Fibroblast of skin of scalp (primary cell): ENCODE measurements around the gene RHD. TPM values are rescaled to one million over a fixed set of nuclear protein-coding genes. Genes with fewer than 3 reads are reported as not detected.
A peak's percentile ranks its signal among the peaks of the same experiment; 100 is the strongest.
"Not testable (repeated sequence)": the region's sequence is repeated elsewhere in the genome, so short reads cannot be mapped to it uniquely, and the experiment has no call there.

Experiments used
- DNase-seq: peaks from one replicate; pipeline ENCODE4 v3.0.0-alpha.2; 2013
- polyA plus RNA-seq, 2 experiments: library from polyadenylated mRNA; unstranded; fragments of 120-200 nt; gene quantifications; one replicate each; pipeline ENCODE4 v1.2.1, GENCODE V29; 2013; ENCODE audit not compliant: insufficient read length in 2 of 2

The RHD gene
- 0.57 TPM for polyA plus RNA-seq (2013, experiment 1 of 2; ENCODE audit: insufficient read length)
- 0.55 TPM for polyA plus RNA-seq (2013, experiment 2 of 2; ENCODE audit: insufficient read length)

DNA sequence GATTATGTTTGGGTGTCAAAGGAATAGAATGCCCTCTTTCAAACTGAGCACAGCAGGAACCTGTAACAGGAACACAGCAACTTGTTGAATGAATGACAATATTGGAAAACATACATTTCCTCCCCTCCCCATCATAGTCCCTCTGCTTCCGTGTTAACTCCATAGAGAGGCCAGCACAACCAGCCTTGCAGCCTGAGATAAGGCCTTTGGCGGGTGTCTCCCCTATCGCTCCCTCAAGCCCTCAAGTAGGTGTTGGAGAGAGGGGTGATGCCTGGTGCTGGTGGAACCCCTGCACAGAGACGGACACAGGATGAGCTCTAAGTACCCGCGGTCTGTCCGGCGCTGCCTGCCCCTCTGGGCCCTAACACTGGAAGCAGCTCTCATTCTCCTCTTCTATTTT is at the start of gene RHD:
Gene RHD, plus strand, starts transcription at position 272 of the 400 bp plus-strand sequence. Its CDS starts 39 bp downstream, at position 311.
- DNase-seq, result not testable (repeated sequence)

DNA sequence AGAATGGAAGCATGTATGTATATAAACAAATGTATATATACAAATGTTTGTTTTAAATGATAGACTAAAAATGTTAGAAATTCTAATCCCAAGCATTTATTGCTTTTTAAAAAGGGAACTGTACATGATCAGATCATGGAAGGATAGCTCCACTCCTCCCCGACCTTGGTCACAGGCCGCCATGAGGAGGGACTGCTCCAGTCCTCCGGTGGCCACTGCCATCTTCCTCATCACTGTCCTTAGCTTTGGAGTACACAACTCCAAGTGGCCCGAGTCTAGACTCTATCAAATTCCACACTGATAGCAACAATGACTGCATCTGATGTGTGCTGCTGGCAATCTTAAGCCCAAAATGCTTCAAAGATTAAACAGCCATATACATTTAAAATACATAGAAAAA is 49.7 kb upstream of the RHD start:
- DNase-seq, result no peak

DNA sequence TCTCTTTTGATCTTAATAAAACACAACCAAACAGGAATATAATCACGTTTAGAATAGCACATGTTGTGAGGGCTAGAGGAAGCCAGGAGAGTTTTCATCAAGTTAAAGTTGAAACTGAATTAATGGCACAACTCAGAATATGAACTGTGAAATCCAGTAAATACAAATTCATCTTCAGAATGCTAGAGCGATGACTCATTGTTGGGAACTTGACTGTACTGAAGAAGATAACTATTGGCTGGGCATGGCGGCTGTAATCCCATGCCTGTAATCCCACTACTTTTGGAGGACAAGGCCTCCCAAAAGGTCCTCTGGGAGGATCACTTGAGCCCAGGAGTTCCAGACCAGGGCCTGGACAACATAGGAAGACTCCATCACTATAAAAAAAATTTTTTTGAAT is 48.8 kb upstream of the RHD start:
- DNase-seq, result peak; percentile 21

DNA sequence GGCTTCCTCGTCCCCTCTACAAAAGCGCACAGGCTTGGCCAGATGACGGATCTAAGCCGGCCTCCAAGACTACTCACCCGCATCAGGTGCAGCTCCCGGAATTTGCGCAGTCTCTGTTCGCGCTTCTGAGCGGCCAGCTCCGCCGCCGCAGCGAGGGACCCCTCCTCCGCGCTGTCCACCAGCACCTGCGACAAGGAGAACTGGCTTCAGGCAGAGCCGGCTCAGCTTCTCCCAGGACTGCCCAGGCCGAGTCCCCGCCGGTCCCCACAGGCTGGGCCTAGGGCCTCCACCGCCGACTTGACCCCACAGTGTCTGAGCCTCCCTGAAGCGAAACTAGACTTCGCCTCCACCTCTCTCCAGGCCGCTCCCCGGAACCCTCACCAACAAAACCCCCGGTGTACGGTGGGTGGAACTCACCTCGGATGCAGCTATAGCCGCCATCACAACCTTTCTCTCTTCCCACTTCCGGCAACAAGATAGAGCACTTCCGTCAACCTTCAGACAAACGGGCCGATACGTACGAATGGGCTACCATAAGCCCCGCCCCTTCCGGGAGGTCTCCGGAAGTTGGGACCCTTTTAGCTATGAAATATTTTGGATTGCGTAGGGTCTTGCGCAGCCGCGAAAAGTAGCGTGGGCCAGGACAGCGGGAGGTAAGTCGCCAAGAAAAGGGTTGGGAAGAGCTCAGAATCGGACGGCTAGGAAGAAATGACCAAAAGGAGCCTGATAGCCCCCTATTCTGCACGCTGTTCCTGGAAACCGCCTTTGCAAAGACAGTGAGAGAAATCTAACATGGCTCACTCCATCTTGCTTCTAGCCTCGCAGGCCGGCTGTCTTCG is 40.1 kb upstream of the RHD start, which contains the start of gene SYF2:
Gene SYF2, minus strand, starts transcription at position 476 of the 839 bp plus-strand sequence. Its CDS starts 35 bp downstream, at position 441.
- DNase-seq, result peak; percentile 95

DNA sequence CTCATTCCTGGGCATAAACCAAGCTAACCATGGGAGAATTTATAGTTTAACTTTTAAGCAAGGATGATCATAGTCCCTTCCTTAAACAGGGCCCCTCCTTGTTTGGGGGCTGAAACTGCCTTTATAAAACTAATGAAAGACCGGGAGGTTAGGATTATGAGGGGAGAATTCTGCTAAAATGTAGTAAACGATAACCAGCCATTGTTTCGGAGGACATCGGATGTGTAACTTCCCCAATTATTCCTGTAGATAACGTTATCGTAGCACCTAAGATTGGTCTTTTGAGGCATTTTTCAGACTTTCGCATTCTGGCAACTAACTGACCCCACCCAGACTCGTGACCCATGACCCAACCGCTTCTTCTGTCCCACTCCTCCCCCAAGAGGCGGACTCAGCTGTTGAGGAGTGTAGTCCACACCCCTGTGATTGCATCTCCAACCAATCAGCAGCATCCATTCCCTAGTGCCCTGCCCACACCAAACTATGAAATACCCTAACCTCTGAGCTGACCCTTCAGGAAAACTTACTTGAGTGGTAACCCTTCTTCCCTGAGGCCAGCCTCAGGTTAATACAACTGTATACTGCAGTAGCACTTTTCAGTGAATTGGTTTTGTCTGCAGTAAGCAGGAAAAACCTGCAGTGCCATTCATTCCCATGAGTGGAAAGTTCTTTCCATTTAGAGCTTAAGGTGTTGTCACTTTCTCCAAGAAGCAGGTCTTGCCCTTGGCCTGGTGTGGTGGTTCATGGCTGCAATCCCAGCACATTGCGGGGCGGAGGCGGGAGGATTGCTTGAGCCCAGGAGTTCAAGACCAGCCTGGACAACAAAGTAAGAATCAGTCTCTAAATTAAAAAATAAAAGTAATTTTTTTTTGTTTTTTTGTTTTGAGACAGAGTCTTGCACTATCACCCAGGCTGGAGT is 39.2 kb upstream of the RHD start:
- DNase-seq, result peak; percentile 87

DNA sequence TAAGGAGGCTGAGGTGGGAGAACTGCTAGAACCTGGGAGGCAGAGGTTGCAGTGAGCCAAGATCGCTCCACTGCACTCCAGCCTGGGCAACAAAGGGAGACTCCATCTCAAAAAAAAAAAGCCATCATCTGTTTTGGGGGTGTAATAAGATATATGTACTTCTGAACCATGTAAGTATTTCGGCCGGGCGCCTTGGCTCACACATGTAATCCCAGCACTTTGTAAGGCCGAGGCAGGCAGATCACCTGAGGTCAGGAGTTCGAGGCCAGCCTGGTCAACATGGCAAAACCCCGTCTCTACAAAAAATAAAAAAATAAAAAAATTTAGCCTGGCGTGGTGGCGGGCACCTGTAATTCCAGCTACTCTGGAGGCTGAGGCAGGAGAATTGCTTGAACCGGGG is 36.9 kb upstream of the RHD start:
- DNase-seq, result not testable (repeated sequence)

DNA sequence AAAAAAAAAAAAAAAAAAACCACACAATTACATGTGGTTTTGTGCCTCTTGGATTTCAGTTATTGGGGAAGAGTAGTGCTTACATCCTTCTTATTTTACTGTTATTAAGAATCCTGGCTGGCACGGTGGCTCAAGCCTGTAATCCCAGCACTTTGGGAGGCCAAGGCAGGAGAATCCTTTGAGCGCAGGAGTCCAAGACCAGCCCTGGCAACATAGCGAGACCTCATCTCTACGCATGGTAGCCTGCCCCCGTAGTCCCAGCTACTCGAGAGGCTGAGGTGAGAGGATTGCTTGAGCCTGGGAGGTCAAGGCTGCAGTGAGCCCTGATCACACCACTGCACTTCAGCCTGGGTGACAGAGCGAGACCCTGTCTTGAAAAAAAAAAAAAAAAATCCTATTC is 36.0 kb upstream of the RHD start:
- not testable (repeated sequence) for DNase-seq

DNA sequence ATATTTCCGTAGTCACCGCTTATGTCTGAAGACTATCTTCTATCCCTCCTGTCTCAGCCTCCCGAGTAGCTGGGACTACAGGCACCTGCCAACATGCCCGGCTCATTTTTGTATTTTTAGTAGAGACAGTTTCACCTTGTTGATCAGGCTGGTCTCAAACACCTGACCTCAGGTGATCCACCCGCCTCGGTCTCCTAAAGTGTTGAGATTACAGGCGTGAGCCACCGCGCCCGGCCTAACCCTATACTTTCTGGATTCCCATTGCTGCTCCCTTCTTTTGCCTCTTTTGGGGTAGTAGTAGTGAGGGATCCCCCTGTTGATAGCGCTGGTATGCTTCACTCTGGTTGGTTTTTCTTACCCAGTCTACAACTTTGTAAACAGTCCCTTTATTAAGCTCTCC is 34.3 kb upstream of the RHD start:
- DNase-seq, result no peak

DNA sequence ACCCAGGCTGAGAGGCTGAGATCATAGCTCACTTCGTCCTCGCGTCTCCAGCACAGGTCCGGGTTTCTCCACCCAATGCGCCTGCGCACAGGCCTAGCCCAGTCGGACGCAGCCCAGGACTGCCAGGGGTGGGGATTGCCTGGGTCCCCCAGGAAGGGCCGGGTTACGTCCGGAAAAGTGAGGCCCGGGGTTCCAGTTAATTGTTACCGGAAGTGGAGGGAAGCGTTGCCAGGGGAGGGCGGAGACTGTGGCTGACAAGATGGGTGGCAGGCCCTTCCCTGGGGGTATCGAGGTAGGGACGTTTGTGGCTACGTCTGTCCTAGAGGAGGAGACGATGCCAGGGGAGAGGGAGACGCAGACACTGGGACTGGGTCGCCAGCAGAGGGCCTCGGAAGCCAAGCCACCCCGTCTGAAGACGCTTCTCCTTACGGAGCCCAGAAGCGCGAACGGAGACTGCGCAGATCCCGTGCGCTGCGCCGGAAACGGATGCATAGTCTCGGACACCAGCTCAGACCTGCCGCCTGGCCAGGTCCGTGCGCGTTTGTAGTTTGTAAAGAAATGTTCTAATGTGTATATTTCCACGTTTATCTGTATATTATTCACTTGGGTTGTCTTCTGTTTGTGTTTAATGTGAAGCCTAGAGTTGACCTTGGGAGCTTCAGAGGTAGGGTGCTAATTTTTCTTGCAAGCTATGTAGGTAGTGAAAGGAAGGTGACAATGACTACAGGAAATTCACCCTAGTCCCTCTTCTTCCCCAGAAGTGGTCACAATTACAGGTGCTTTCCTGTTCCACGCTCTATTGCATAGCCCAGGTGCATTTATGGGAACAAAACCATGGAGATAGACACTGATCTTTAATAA is 32.4 kb upstream of the RHD start:
- peak; percentile 89 for DNase-seq

DNA sequence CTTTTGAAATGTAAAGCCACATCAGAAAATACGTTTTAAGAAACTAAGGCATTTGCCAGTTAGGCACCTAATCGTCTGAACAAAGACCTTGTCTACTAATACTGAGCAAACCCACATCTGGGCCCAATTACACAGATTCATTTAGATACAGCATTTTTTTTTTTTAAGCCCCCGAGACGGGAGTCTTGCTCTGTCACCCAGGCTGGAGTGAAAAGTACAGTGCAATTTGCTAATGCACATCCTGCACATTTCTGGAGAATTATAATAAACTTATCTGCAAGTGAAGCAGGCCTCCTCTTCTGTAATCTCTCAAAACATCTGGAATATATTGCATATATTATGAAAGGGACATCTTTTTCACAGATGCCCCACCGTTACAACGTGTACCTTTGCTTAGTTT is 28.4 kb upstream of the RHD start:
- DNase-seq, result no peak

DNA sequence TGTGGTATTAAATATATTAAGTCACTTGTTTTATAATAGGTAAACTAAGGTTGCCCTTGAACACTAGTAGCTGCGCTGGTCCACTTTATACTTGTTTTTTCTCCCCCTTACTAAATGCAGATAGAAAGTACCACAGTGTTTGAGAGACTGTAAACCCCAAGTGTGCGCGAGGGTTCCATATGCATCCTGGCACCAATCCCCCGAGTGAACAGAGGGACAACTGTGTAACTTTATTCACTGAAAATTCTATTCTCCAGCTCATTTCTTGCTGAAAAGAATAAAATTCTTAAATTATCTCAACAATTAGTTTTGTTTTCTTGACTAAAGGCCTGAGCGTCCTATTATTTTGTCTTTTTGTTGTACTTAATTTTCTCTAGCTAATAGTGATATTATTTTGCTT is 26.9 kb upstream of the RHD start:
- DNase-seq, result no peak

DNA sequence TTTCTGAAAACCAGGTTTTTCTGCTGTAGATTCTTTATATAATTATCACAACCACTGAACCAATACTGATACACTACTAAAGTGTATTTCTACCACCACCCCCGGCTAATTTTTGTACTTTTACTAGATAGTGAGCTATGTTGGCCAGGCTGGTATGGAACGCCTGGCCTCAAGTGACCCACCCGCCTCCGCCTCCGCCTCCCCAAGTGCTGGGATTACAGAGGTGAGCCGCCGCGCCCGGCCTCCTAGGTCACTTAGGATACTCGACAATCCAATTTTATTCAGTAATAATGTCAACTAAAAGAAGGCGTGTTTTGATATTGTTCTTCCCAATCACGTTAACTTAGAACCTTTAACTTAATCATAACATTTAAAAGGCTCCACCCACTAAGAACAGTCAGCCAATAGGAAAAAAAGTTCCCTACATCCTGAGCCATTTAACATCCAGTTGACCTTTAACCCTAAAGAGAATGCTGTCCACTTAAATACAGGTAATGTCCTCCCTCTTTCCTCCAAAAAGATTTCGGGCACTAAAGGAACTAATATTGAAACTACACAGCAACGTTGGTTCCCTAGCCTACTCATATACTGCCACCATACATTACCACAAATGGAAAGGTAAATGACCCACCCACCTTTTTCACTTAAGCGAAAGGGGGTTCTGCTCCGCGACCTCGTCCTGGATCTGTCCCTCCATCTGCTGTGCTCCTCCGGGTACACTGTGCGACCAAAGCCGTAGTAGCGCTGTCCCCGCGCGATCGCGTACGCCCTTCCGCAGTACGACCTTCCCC is 26.3 kb upstream of the RHD start:
- DNase-seq, result no peak

DNA sequence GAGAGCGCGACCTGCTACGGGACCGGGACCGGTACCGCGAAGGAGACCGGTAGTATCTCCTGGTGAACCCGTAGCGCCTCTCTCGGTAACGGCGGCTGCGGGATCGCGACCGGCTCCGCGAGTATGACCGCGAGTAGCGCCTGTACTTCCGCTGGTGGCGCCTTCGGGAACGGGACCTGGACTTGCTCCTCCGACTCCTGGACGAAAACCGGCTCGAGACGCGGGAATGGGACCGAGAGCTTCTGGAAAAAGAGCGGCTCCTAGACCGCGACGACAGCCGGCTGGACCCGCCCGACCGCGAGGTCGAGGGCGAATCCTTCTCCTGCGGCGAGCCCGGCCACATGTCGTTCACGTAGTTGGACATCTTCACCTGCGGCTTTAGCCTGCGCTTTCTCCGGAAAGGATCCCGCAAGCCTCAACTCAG is 25.7 kb upstream of the RHD start:
- DNase-seq, result no peak

DNA sequence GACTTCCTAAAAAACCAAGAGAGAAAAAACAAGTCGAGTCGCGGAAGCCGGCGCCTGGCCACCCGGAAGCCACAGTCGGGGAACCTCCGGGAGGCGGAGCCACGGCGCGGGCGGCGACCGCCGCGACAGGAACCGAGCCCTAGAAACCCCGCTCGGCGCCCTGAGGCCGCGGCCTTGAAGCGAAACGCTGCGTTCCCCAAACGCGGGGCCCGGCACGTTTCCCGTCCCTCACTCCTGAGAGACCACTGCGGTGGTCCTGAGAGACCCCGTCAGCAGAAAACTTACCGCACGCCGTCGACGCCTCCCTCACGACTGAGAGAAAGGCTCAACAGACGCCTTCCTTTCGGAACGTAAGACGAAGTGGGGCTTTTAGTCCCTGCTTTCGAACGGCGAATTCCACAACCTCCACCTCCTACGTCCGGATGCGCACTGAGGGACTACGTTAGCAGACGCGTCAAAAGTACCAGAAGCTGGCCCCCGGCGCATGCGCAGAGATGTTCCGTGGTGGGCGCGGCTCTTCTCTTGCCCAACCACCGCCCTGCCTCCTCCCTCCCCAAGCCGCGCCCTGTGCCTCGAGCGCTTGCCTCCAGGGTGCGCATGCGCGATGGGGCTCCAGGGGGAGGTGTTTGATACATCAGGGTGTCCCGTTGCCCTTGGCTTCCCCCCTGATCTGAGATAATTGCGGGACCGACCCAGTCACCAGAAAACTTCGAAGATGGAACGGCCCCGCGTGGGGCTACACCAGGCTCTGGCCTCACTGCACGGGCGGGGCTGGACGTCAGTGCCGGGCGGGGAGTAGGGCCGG is 25.1 kb upstream of the RHD start, which contains the start of gene RSRP1:
Gene RSRP1, minus strand, starts transcription at position 431 of the 805 bp plus-strand sequence. CDS start 491 bp downstream, outside the sequence.
- DNase-seq, result peak; percentile 99

DNA sequence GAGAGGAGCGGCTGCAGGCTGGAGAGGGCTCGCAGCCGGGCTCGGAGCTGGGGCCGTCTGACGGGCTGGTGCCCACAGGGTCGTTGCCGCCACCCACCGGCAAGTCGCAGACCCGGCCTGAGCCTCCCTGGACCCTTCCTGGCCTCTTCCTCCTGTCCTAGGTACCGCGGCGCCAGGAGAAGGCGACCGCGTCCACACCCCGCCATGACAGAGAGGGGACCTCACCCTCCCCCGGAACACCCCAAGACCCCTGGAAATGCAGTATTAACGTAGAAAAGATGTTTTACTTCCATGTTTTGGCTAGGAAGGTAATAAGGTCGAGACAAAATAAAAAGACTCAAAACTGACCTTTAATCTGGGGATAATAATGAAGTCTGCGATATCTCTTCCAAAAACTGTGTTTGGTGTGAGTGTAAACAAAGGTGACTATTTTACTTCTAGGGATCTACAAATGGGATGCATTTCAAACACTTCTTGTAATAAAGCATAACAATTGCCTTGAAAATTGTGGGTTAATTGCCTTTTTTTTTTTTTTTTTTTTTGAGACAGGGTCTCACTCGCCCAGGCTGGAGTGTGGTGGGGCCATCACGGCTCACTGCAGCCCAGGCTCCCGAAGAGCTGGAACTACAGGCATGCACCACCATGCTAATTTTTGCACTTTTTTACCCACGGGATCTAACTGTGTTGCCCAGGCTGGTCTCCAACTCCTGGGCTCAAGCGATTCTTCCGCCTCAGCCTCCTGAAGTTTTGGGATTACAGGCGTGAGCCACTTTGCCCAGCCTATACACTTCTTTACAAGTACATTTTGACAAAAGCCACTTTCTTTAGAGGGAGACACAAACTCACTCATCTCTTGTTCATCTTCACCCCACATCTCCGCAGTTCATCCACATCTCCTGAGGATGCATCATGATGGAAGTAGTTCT is 24.2 kb upstream of the RHD start:
- DNase-seq, result no peak

DNA sequence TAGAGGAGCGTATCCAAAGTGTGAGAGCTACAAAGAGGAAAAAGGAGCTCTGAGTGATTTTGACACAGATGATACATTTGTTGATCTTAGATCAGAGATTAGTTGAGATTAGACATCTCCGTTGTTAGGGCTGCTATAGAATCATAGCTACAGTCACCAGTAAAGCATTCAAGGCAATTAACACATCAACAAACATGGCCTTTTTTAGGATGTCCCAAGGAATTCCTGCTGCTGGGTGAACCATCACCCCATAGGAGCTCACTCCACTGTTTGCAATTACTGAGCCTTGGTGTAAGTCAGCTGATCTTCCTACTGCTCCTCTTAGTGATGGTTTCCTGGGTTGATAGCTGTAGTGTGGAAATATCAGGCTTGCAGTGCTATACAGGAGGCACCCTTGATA is 18.4 kb upstream of the RHD start:
- peak; percentile 72 for DNase-seq

DNA sequence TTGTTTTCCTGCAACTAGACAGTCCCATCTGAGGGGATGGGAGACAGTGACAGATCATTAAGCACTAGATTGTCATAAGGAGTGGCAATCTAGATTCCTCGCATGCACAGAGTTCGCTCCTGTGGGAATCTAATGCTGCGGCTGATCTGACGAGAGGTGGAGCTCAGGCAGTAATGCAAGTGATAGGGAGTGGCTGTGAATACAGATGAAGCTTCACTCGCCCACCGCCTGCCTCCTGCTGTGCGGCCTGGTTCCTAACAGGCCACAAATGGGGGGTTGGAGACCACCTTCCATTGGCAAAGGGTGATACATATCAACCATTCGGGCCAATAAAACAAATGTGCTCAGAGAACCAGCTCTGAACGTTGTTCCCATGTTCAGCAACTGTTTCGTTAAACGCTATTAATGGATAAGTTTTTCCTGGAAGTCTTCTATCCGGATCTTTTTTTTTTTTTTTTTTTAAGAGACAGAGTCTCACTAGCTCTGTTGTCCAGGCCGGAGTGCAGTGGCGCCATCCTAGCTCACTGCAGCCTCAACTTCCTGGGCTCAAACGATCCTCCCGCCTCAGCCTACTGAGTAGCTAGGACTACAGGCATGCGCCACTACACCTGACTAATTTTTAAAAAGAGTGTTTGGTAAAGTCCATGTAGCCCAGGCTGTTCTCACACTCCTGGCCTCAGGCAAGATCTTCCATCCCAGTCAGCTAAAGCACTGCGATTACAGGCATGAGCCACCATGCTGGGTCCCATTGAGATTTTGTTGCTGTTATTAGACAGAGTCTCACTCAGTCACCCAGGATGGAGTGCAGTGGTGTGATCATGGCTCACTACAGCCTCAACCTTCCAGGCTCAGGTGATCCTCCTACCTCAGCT is 16.4 kb upstream of the RHD start:
- DNase-seq, result no peak

DNA sequence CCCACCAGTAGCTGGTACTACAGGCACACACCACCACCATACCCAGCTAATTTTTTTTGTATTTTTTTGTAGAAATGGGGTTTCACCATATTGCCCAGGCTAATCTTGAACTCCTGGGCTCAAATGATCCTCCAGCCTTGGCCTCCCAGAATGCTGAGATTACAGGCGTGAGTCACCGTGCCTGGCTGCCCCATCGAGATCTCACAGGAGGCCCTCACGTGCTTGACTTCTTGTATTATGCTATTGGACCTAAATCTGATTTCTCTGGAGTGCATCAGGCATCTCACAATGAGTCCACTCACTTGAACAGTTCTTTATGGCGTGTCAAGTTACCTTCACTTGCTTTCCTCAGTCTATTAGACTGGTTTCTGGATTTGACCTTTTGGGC is 15.7 kb upstream of the RHD start:
- DNase-seq, result peak; percentile 18
